Subcutaneous abdominal adipose tissue (tissue), 5 donors: ENCODE data around the gene AP1M1.

Source experiments
- H3K27ac ChIP-seq: one replicate; pipeline ENCODE4 v1.7.0; 2013; ENCODE audit warnings: low read depth, mild to moderate bottlenecking, inconsistent platforms, low read length, moderate library complexity
- H3K27me3 ChIP-seq, 5 donors: one replicate each; pipeline ENCODE4 v1.7.0; 2013; ENCODE audit warnings: low read length in 5 of 5, inconsistent platforms in 1 of 5; ENCODE audit not compliant: control insufficient read depth in 5 of 5, insufficient read depth in 4 of 5
- H3K36me3 ChIP-seq, 5 donors: one replicate each; pipeline ENCODE4 v1.7.0; 2013; ENCODE audit warnings: low read length in 5 of 5; ENCODE audit not compliant: control insufficient read depth in 5 of 5, insufficient read depth in 5 of 5
- H3K4me1 ChIP-seq, 5 donors: one replicate each; pipeline ENCODE4 v1.7.0; 2013; ENCODE audit warnings: low read length in 5 of 5, mild to moderate bottlenecking in 3 of 5, moderate library complexity in 1 of 5; ENCODE audit not compliant: control insufficient read depth in 5 of 5, insufficient read depth in 5 of 5
- H3K4me3 ChIP-seq, 5 donors: one replicate each; pipeline ENCODE4 v1.7.0; 2013; ENCODE audit warnings: low read length in 5 of 5, low read depth in 1 of 5
- H3K9ac ChIP-seq, 5 donors: one replicate each; pipeline ENCODE4 v1.7.0; 2013; ENCODE audit warnings: low read length in 5 of 5, mild to moderate bottlenecking in 4 of 5, moderate library complexity in 3 of 5
- H3K9me3 ChIP-seq, 5 donors: one replicate each; pipeline ENCODE4 v1.7.0; 2013; ENCODE audit warnings: low read length in 5 of 5; ENCODE audit not compliant: control insufficient read depth in 5 of 5
- donor health status: healthy.
- donor health status: healthy.
- donor health status: healthy.
- donor health status: healthy.
- donor health status: healthy.

AP1M1 gene

GRCh38 chr19:16199275-16199932 is 1.7 kb downstream of the AP1M1 start:
- Histone ChIP-seq H3K4me1 (peaks cover 16 to 48% (median 44%) of the 10 kb centered on the region in 5 donors), H3K36me3 (peaks cover 0 to 40% (median 30%) of the 10 kb centered on the region in 5 donors), H3K9ac (peak overlapping the region; percentile 12 to 97 (median 44)), H3K4me3 (peak overlapping the region in 3 of 5 donors; percentile 27 to 99 (median 98)), H3K9me3 (no peaks in the 10 kb centered on the region), H3K27ac (peak overlapping the region; percentile 97), H3K27me3 (no peaks in the 10 kb centered on the region)

DNA sequence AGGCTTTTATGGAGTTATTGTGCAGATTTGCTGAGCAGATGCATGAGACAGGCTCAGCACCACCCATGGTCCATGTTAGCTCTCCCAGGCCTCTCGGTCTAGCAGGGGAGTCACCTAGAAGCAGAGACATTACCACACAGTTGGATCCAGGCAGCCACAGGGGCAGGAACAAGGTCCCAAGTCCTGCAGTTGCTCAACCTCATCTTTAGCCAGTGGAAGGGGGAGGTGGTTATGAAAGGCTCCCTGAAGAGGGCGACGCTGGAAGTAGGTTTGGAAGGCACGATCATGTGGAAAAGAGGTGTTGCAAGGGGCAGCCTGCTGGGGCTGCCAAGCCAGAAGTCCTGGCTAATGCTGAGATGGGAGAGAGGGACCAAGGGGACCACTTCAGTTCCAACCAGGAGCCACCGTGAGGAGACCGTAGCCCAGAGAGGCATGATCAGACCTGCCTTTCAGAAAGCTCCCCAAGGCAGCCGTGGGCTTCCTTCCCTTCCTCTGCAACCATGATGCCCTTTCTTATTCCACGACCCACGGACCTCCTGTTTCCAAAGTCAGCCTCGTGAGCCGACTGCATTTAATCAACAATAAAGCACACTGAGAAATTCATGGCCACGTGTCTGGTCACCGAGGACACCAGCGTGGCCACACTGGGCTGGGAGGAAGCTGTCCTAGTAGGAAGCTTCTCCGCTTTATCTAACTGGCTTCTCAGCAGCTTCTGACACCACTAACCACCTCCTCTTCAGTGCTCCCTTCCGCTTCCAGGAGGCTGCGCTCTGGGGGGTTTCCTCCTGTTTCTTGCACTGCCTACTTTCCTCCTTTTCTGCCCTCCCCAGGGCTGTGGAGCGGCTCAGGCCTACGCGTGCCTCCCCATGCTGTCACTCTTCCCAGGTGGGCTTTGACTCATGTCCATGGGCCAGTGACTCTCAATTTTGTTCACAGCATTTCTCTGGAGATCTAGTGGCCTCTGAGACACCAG is 2.6 kb downstream of the AP1M1 start:
- Histone ChIP-seq H3K27me3 (no peaks in the 10 kb centered on the region), H3K4me1 (peaks cover 16 to 55% (median 50%) of the 10 kb centered on the region in 5 donors), H3K4me3 (peak overlapping the region in 1 of 5 donors; percentile 27), H3K36me3 (peaks cover 0 to 46% (median 37%) of the 10 kb centered on the region in 5 donors), H3K27ac (peak overlapping the region; percentile 97), H3K9ac (peak overlapping the region in 1 of 5 donors; percentile 44), H3K9me3 (no peaks in the 10 kb centered on the region)

DNA sequence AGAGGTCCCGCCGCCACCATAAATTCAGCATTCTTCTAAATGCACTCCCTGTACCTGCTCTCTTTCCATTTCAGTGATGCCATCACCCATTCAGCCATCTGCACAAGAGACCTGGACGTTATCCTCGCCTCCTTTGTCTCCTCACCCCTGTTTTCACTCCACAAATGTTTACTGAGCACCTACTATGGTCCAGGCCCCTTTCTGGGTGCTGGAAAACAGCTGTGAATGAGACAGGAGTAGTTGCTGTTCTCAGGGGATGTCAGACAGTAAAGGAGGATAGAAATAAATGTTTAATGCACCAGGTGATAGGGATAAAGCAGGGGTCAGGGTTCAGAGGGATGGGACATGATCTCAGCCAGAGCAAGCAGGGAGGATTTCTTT is 3.3 kb downstream of the AP1M1 start:
- H3K4me3 ChIP-seq = no peak overlapping the region
- peaks cover 16 to 61% (median 56%) of the 10 kb centered on the region in 5 donors for H3K4me1 ChIP-seq
- no peaks in the 10 kb centered on the region for H3K9me3 ChIP-seq
- H3K27me3 ChIP-seq = no peaks in the 10 kb centered on the region
- H3K9ac ChIP-seq = no peak overlapping the region
- peaks cover 0 to 53% (median 43%) of the 10 kb centered on the region in 5 donors for H3K36me3 ChIP-seq
- H3K27ac ChIP-seq = no peak overlapping the region

- H3K4me3 ChIP-seq = no peak overlapping the region
- no peaks in the 10 kb centered on the region for H3K27me3 ChIP-seq
- peaks cover 13 to 55% (median 51%) of the 10 kb centered on the region in 5 donors for H3K4me1 ChIP-seq
- no peak overlapping the region for H3K9ac ChIP-seq
- no peaks in the 10 kb centered on the region for H3K9me3 ChIP-seq
- peaks cover 0 to 69% (median 59%) of the 10 kb centered on the region in 5 donors for H3K36me3 ChIP-seq
- no peak overlapping the region for H3K27ac ChIP-seq
Observed at GRCh38 chr19:16202320-16203255, 4.9 kb downstream of the AP1M1 start.

DNA sequence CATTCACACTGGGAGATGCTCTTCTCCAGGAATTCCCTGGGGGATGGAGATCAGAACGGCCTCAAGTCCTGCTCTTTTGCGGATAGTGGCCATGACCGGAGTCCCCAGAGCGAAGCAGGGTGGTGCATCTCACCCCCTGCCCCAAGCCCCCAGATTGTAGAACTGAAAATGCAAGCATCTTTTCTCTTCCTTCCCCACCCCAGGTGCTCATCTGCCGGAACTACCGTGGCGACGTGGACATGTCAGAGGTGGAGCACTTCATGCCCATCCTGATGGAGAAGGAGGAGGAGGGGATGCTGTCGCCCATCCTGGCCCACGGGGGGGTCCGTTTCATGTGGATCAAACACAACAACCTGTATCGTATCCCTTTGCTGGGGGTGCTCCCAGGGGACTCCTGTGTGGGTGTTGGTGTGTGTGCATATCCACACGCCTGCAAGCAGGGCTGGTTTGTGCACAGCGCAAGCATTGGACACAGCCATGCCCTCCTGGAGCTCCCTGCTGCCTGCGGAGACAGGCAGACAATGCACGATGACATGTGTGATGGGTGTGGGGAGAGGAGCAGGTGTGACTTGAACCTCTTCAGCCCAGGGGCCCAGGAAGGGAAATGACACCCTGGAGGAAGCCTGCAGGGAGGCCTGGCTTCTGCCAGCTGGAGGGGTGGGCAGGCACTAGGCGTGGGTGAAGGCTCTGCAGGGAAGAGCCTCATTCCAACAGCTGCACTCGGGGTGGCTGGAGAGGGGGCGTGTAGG is 5.7 kb downstream of the AP1M1 start:
- no peak overlapping the region for H3K4me3 ChIP-seq
- no peak overlapping the region for H3K27ac ChIP-seq
- no peaks in the 10 kb centered on the region for H3K9me3 ChIP-seq
- no peaks in the 10 kb centered on the region for H3K27me3 ChIP-seq
- peaks cover 2 to 78% (median 68%) of the 10 kb centered on the region in 5 donors for H3K36me3 ChIP-seq
- peaks cover 13 to 50% (median 45%) of the 10 kb centered on the region in 5 donors for H3K4me1 ChIP-seq
- H3K9ac ChIP-seq = no peak overlapping the region

GRCh38 chr19:16204005-16204294 is 6.2 kb downstream of the AP1M1 start:
- H3K4me1 ChIP-seq = peaks cover 12 to 45% (median 39%) of the 10 kb centered on the region in 5 donors
- no peak overlapping the region for H3K27ac ChIP-seq
- H3K4me3 ChIP-seq = no peak overlapping the region
- H3K36me3 ChIP-seq = peaks cover 2 to 83% (median 73%) of the 10 kb centered on the region in 5 donors
- no peak overlapping the region for H3K9ac ChIP-seq
- no peaks in the 10 kb centered on the region for H3K27me3 ChIP-seq
- H3K9me3 ChIP-seq = no peaks in the 10 kb centered on the region

GRCh38 chr19:16205205-16206045 is 7.7 kb downstream of the AP1M1 start:
- Histone ChIP-seq H3K36me3 (peaks cover 6 to 95% (median 88%) of the 10 kb centered on the region in 5 donors), H3K9ac (peak overlapping the region in 3 of 5 donors; percentile 9 to 35 (median 29)), H3K9me3 (no peaks in the 10 kb centered on the region), H3K27me3 (no peaks in the 10 kb centered on the region), H3K27ac (no peak overlapping the region), H3K4me1 (peaks cover 6 to 30% (median 25%) of the 10 kb centered on the region in 5 donors), H3K4me3 (no peak overlapping the region)

DNA sequence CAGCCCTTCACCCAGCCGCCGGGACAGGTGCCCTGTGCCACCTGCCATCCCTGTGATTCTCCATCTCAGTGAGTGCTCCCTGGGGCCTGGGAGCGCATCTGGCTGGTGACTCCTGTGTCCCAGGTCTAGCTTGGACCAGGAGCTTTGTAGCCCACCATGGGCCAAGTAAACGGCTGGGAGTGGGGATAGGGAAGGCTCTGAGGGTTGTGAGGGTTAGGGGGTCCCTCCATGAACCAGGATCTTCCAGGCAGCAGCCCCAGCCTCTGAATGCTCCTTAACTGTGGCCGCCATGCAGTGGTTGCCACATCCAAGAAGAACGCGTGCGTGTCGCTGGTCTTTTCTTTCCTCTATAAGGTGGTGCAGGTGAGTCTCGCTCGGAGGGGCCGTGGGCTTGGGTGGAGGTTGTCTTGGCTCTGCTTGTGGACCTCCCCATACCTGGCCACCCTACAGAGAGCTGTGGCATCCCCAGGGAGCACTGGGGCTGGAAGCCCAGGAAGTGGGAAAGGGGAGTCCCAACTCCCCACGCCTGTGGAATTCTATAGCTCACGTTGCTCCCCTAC is 8.4 kb downstream of the AP1M1 start:
- H3K9ac ChIP-seq = peak overlapping the region in 3 of 5 donors; percentile 9 to 35 (median 29)
- H3K36me3 ChIP-seq = peaks cover 6 to 94% (median 86%) of the 10 kb centered on the region in 5 donors
- no peak overlapping the region for H3K4me3 ChIP-seq
- peaks cover 6 to 25% (median 18%) of the 10 kb centered on the region in 5 donors for H3K4me1 ChIP-seq
- no peak overlapping the region for H3K27ac ChIP-seq
- H3K9me3 ChIP-seq = no peaks in the 10 kb centered on the region
- no peaks in the 10 kb centered on the region for H3K27me3 ChIP-seq
